ENCODE results near the gene GCLM.

Gene GCLM

GRCh38 chr1:93842750-93843500 lies 66.3 kb downstream of the GCLM start:
- H3K4me3 ChIP-seq (ENCODE audit: control insufficient read depth, low read depth, low read length) = no peak overlapping the region
- TF ChIP-seq CTCF (IDR thresholded peaks at IDR 0.05; ENCODE audit: control insufficient read depth, insufficient read depth, low read depth, low read length, missing control alignments) = no peak
- DNase-seq (ENCODE audit: low read depth) = no peak

GRCh38 chr1:93841771-93842170 lies 67.5 kb downstream of the GCLM start:
- no peak overlapping the region for H3K4me3 ChIP-seq (ENCODE audit: control insufficient read depth, low read depth, low read length)
- TF ChIP-seq CTCF (IDR thresholded peaks at IDR 0.05; ENCODE audit: control insufficient read depth, insufficient read depth, low read depth, low read length, missing control alignments) = no peak
- DNase-seq (ENCODE audit: low read depth) = no peak

GRCh38 chr1:93840956-93841482 lies 68.2 kb downstream of the GCLM start:
- TF ChIP-seq CTCF (IDR thresholded peaks at IDR 0.05; ENCODE audit: control insufficient read depth, insufficient read depth, low read depth, low read length, missing control alignments) = no peak
- H3K4me3 ChIP-seq (ENCODE audit: control insufficient read depth, low read depth, low read length) = no peak overlapping the region
- no peak for DNase-seq (ENCODE audit: low read depth)

DNA sequence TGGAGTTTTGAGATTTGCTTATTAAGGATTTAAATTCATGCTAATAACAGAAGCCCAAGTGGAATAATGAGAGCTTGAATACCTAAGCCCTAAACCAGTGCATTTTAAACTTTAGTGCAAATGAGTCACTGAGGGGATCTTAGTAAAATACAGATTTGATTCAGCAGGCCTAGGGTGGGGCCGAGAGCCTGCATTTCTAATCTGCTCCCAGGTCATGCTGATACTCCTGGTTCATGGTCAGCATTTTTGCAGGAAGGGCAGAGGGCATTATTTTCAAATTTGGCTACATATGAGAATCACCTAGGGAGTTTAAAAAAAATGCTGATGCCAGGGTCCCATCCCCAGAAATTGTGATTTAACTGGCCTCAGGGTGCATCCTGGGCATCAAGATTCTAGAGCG lies 69.5 kb downstream of the GCLM start:
- TF ChIP-seq CTCF (IDR thresholded peaks at IDR 0.05; ENCODE audit: control insufficient read depth, insufficient read depth, low read depth, low read length, missing control alignments) = no peak
- H3K4me3 ChIP-seq (ENCODE audit: control insufficient read depth, low read depth, low read length) = no peak overlapping the region
- DNase-seq (ENCODE audit: low read depth) = no peak

DNA sequence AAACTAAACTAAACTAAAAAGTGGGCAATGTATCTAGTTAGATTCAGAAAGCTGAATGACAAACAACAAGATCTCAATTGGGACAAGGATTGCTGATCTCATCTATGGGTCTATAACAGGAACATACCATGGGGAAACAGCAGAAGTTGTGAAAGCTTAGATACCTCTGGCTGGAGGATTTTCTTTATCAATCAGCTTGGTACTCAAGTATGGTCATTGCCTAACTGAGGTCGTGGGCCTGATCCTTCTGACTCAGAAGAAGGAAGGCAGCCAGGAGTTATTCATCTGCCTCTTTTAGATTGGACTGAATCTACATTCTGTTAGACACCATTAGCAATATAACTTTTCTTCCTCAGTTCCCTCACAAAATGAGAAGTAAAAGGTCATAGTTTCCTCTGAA lies 69.9 kb downstream of the GCLM start:
- peak; percentile 67 for DNase-seq (ENCODE audit: low read depth)
- no peak for TF ChIP-seq CTCF (IDR thresholded peaks at IDR 0.05; ENCODE audit: control insufficient read depth, insufficient read depth, low read depth, low read length, missing control alignments)
- H3K4me3 ChIP-seq (ENCODE audit: control insufficient read depth, low read depth, low read length) = no peak overlapping the region

DNA sequence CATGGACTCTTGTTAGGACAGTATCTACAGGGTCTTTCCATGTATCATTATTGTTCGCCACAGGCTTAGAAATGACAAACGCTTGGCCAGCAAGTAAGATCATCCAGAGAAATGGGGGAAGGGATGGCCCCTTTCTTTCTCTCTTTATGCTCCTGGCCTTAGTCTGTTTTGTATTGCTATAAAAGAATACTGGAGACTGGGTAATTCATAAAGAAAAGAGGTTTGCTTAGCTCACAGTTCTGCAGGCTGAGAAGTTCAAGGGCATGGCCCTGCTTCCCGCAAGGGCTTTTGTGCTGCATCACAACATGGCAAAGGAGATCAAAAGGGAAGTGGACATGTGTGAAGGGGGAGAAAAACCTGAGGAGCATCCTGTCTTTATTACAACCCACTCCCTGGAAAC lies 71.3 kb downstream of the GCLM start:
- no peak for TF ChIP-seq CTCF (IDR thresholded peaks at IDR 0.05; ENCODE audit: control insufficient read depth, insufficient read depth, low read depth, low read length, missing control alignments)
- no peak for DNase-seq (ENCODE audit: low read depth)
- no peak overlapping the region for H3K4me3 ChIP-seq (ENCODE audit: control insufficient read depth, low read depth, low read length)

Measured in AG09309 (cell line).